HepG2 (cell line): ENCODE measurements around the gene SOCS1. TPM values are rescaled to one million over a fixed set of nuclear protein-coding genes. Genes with fewer than 3 reads are reported as not detected.

Source experiments
- CCAR2 ChIP-seq: fragments of 200-400 bp; formaldehyde crosslinking; optimal IDR thresholded peaks from 2 replicates; pipeline ENCODE3; 2018; ENCODE audit warnings: low read depth, mild to moderate bottlenecking, low read length, moderate library complexity
- NR0B2 ChIP-seq: sonication (generic); formaldehyde crosslinking; IDR thresholded peaks from 2 replicates; pipeline ENCODE4 v1.4.0; 2020; ENCODE audit warnings: mild to moderate bottlenecking, missing genetic modification reagents
- PHF21A ChIP-seq: sonication (generic); formaldehyde crosslinking; IDR thresholded peaks from 2 replicates; pipeline ENCODE4 v1.5.0; 2020; ENCODE audit warnings: mild to moderate bottlenecking, missing genetic modification reagents
- PTBP1 ChIP-seq: fragments of 200-400 bp; formaldehyde crosslinking; IDR thresholded peaks from 2 replicates; pipeline ENCODE4 v1.6.1; 2018; ENCODE audit warnings: low read length, low read depth; ENCODE audit not compliant: poor library complexity, severe bottlenecking
- RFXANK ChIP-seq: IDR thresholded peaks from 2 replicates; pipeline ENCODE4 v1.6.1; 2016
- RNF2 ChIP-seq: fragments of 450-650 bp; conservative IDR thresholded peaks from 2 replicates; pipeline ENCODE4 v1.6.1; 2016; ENCODE audit warnings: low read depth
- SALL1 ChIP-seq: sonication (generic); formaldehyde crosslinking; IDR thresholded peaks from 2 replicates; pipeline ENCODE4 v1.8.0; 2022; ENCODE audit warnings: mild to moderate bottlenecking, missing genetic modification reagents
- SKIL ChIP-seq: sonication (generic); formaldehyde crosslinking; IDR thresholded peaks from 2 replicates; pipeline ENCODE4 v1.8.0; 2022; ENCODE audit warnings: missing genetic modification reagents, mild to moderate bottlenecking, moderate library complexity, borderline replicate concordance
- SSRP1 ChIP-seq: IDR thresholded peaks from 2 replicates; pipeline ENCODE4 v1.6.1; 2016; ENCODE audit warnings: control low read depth
- TAF15 ChIP-seq: fragments of 200-400 bp; formaldehyde crosslinking; IDR thresholded peaks from one replicate; pipeline ENCODE4 v1.6.1; 2018; ENCODE audit warnings: mild to moderate bottlenecking, low read depth, low read length; ENCODE audit not compliant: poor library complexity, severe bottlenecking
- UBTF ChIP-seq: sonication (generic); formaldehyde crosslinking; IDR thresholded peaks from 2 replicates; pipeline ENCODE4 v1.4.0; 2020; ENCODE audit warnings: mild to moderate bottlenecking, missing genetic modification reagents
- ZBTB14 ChIP-seq: sonication (generic); formaldehyde crosslinking; IDR thresholded peaks from 2 replicates; pipeline ENCODE4 v1.4.0; 2020; ENCODE audit warnings: missing genetic modification reagents
- ZBTB46 ChIP-seq: sonication (generic); formaldehyde crosslinking; IDR thresholded peaks from 2 replicates; pipeline ENCODE4 v1.4.0; 2020; ENCODE audit warnings: mild to moderate bottlenecking, missing genetic modification reagents, borderline replicate concordance
- ZNF329 ChIP-seq: sonication (generic); formaldehyde crosslinking; IDR thresholded peaks from 2 replicates; pipeline ENCODE4 v1.9.0; 2021; ENCODE audit warnings: low read depth, mild to moderate bottlenecking, missing genetic modification reagents
- ZNF644 ChIP-seq: IDR thresholded peaks from 2 replicates; pipeline ENCODE4 v1.6.1; 2016; ENCODE audit warnings: low read depth
- polyA plus RNA-seq, 8 experiments: library from polyadenylated mRNA; depleted of rRNA in 3 of 8; stranded (reverse) in 7 of 8; unstranded in 1 of 8; fragments of >200 nt; fragmentation: Illumina TruSeq in 4 of 8; extraction: Trizol in 4 of 8; gene quantifications; 2 replicates each; pipeline versions ENCODE4 v1.2.1 to v1.2.3, GENCODE V29; 2011 to 2016; ENCODE audit warnings: low read depth in 4 of 8, missing spikeins in 1 of 8, mixed read lengths in 1 of 8; ENCODE audit not compliant: insufficient read depth in 1 of 8
- total RNA-seq, 5 experiments: library from RNA; depleted of rRNA; stranded (reverse); fragments of >200 nt; fragmentation: Illumina TruSeq; extraction: Trizol; gene quantifications; 2 replicates each; pipeline ENCODE4 v1.2.3, GENCODE V29; 2016; ENCODE audit warnings: low read depth in 1 of 5

The SOCS1 gene
- total and polyA plus RNA-seq, 2 of the 13 experiments (the other 11 are each of a cell fraction or from before 2014, with no cell fraction given) = 5.3 to 6.3 TPM

GRCh38 chr16:11251525-11252481 is 4.2 kb downstream of the SOCS1 start (continued):
- no peak for TF ChIP-seq NR0B2
- no peak for TF ChIP-seq ZBTB14 (CRISPR knock-in tag)
- no peak for TF ChIP-seq RNF2
- 0 out of 2 replicates have a peak, but pooled peaks have one; percentile 2 for TF ChIP-seq SSRP1 (CRISPR knock-in tag)
- TF ChIP-seq UBTF (CRISPR knock-in tag) = 0 out of 2 replicates have a peak, but pooled peaks have one; percentile 10
- TF ChIP-seq SKIL (CRISPR knock-in tag) = no peak
- peak; percentile 29; the same call in 1 of the 2 replicates for TF ChIP-seq SALL1 (CRISPR knock-in tag)
- no peak for TF ChIP-seq TAF15
- no peak for TF ChIP-seq PTBP1
- 0 out of 2 replicates have a peak, but pooled peaks have one; percentile 38 for TF ChIP-seq PHF21A (CRISPR knock-in tag)
- no peak for TF ChIP-seq ZNF329 (CRISPR knock-in tag)
- TF ChIP-seq ZNF644 (CRISPR knock-in tag) = no peak
- TF ChIP-seq ZBTB46 (CRISPR knock-in tag) = no peak
- TF ChIP-seq CCAR2 = no peak
- TF ChIP-seq RFXANK (CRISPR knock-in tag) = no peak
